Suprapubic skin (tissue), 4 donors: Measurements from ENCODE around the gene OR52B6. TPM values are rescaled to one million over a fixed set of nuclear protein-coding genes. Genes with fewer than 3 reads are reported as not detected.

Source experiments
- DNase-seq, 2 donors: peaks; one replicate each; pipeline ENCODE4 v3.0.0-alpha.2; 2019; ENCODE audit warnings: low spot score in 2 of 2
- H3K27ac ChIP-seq: fragments of 200-600 bp; sonication (generic); one replicate; pipeline ENCODE4 v1.5.1; 2019
- H3K27me3 ChIP-seq: fragments of 200-600 bp; sonication (generic); one replicate; pipeline ENCODE4 v1.5.1; 2019
- H3K36me3 ChIP-seq: fragments of 200-600 bp; sonication (generic); one replicate; pipeline ENCODE4 v1.5.1; 2019
- H3K4me1 ChIP-seq: fragments of 200-600 bp; sonication (generic); one replicate; pipeline ENCODE4 v1.5.1; 2019
- H3K4me3 ChIP-seq: fragments of 200-600 bp; sonication (generic); one replicate; pipeline ENCODE4 v1.5.1; 2019; ENCODE audit warnings: mild to moderate bottlenecking
- H3K9me3 ChIP-seq: fragments of 200-600 bp; sonication (generic); one replicate; pipeline ENCODE4 v1.5.1; 2019
- EP300 ChIP-seq: sonication (generic); formaldehyde crosslinking; IDR thresholded peaks from one replicate; pipeline ENCODE4 v1.6.1; 2017; ENCODE audit warnings: antibody characterized with exemption
- POLR2A ChIP-seq, 2 donors: fragments of 450-650 bp; IDR thresholded peaks; one replicate each; pipeline ENCODE4 v1.6.1; 2017; ENCODE audit warnings: antibody characterized with exemption in 2 of 2, mild to moderate bottlenecking in 2 of 2, moderate library complexity in 2 of 2
- POLR2AphosphoS5 ChIP-seq, 3 donors: sonication (generic); formaldehyde crosslinking; IDR thresholded peaks; one replicate each; pipeline ENCODE4 v1.6.1; 2017; ENCODE audit warnings: antibody characterized with exemption in 3 of 3
- WGBS: methylation state at CpG from one replicate; pipeline ENCODE4 v1.1.5; 2018; 5-methylcytosine and 5-hydroxymethylcytosine counted together
- total RNA-seq, 4 donors: library from RNA; depleted of rRNA; stranded (reverse); fragments of >200 nt; gene quantifications; one replicate each; pipeline ENCODE4 v1.1.0, GENCODE V29; 2016
- TF ChIP-seq, protein P1 (sequence below), 2 donors: fragments of 200-600 bp in 1 of 2; fragments of 450-650 bp in 1 of 2; sonication (generic) in 1 of 2; IDR thresholded peaks; one replicate each; pipeline ENCODE4 v1.5.1; 2016 to 2019; ENCODE audit warnings: antibody characterized with exemption in 2 of 2, mild to moderate bottlenecking in 1 of 2, moderate library complexity in 1 of 2

OR52B6 gene
- total RNA-seq, 4 donors from 2014 or later, result not detected

DNA sequence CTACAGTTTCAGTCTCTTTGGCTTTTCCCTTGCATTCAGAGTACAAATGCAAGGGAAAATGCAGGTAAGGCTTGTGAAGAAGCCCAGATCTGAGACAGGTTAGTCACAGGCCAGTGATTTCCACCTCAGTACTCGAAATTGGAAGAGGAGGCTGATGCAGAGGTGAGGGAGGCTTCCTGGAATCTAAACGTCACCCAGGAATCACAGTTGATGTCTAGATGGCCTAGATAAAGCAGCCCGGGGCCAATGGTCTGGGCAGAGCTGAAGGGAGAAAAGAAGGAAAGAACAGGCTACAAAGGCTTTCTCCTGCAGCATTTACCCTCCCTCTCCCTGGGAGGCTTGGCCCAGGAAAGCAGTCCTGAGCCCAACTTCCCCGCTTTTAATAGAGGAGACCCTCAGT lies 24.2 kb downstream of the OR52B6 start:
- no peak for DNase-seq
- Histone ChIP-seq H3K27me3 (no peaks in the 10 kb centered on the region), H3K36me3 (no peaks in the 10 kb centered on the region), H3K4me1 (no peaks in the 10 kb centered on the region), H3K4me3 (no peak overlapping the region), H3K27ac (no peak overlapping the region), H3K9me3 (no peaks in the 10 kb centered on the region)
- TF ChIP-seq POLR2AphosphoS5 (IDR thresholded peaks at IDR 0.05) (no peak), EP300 (no peak)
- TF ChIP-seq, protein P1, sequence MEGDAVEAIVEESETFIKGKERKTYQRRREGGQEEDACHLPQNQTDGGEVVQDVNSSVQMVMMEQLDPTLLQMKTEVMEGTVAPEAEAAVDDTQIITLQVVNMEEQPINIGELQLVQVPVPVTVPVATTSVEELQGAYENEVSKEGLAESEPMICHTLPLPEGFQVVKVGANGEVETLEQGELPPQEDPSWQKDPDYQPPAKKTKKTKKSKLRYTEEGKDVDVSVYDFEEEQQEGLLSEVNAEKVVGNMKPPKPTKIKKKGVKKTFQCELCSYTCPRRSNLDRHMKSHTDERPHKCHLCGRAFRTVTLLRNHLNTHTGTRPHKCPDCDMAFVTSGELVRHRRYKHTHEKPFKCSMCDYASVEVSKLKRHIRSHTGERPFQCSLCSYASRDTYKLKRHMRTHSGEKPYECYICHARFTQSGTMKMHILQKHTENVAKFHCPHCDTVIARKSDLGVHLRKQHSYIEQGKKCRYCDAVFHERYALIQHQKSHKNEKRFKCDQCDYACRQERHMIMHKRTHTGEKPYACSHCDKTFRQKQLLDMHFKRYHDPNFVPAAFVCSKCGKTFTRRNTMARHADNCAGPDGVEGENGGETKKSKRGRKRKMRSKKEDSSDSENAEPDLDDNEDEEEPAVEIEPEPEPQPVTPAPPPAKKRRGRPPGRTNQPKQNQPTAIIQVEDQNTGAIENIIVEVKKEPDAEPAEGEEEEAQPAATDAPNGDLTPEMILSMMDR (IDR thresholded peaks at IDR 0.05), result no peak
- 73% methylated on average over 4 of the region's 4 CpGs for WGBS

- H3K27me3 ChIP-seq, result no peaks in the 10 kb centered on the region
- DNase-seq, result no peak
- TF ChIP-seq POLR2A (IDR thresholded peaks at IDR 0.05) (no peak), POLR2AphosphoS5 (IDR thresholded peaks at IDR 0.05) (no peak), EP300 (no peak)
- 64% methylated on average over 5 of the region's 5 CpGs for WGBS
- H3K4me1 ChIP-seq, result no peaks in the 10 kb centered on the region
- H3K27ac ChIP-seq, result no peak overlapping the region
- no peak overlapping the region for H3K4me3 ChIP-seq
- H3K36me3 ChIP-seq, result no peaks in the 10 kb centered on the region
- H3K9me3 ChIP-seq, result no peaks in the 10 kb centered on the region
These were observed 25.2 kb downstream of the OR52B6 start for GRCh38 chr11:5605849-5606248.

DNA sequence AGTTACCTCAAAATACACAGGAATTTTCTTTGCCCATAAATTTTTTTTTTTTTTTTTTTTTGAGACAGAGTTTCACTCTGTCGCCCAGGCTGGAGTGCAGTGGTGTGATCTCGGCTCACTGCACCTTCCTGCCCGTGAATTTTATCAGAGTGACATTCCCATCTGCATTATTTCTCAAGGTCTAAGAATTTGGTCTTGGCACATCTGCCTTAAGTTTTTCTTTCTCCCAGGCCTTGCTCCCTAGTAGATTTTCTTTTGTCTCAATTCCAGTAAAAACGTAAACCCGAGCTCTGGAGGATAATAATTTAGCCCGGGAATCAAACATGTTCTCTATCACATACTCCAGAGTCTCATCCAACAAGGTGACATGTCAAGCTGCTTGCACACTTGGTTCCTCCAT lies 28.1 kb downstream of the OR52B6 start:
- DNase-seq, result no peak
- no peaks in the 10 kb centered on the region for H3K36me3 ChIP-seq
- WGBS, result 87% methylated on average over 6 of the region's 6 CpGs
- H3K27ac ChIP-seq, result no peak overlapping the region
- H3K4me1 ChIP-seq, result no peaks in the 10 kb centered on the region
- TF ChIP-seq POLR2AphosphoS5 (IDR thresholded peaks at IDR 0.05) (no peak), EP300 (no peak), POLR2A (IDR thresholded peaks at IDR 0.05) (no peak)
- TF ChIP-seq, protein P1 (IDR thresholded peaks at IDR 0.05), result no peak
- H3K9me3 ChIP-seq, result no peaks in the 10 kb centered on the region
- H3K4me3 ChIP-seq, result no peak overlapping the region
- no peaks in the 10 kb centered on the region for H3K27me3 ChIP-seq

DNA sequence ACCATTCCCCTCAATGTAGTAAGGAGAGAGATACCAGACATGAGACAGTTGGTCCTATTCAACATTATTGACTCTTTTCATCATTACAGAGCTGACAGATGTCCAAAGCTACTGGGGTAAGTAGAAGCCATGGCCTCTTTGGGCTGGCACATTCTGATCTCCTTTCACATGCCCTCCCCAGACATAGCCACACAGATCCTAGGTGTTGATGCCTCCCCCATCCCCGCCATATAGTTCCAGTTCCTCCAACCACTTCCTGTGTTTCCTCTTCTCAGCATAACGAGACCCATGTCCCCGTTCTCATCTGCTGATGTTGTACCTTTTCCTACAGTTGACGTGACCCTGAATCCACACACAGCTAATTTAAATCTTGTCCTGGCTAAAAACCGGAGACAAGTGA lies 29.8 kb downstream of the OR52B6 start:
- no peak overlapping the region for H3K27ac ChIP-seq
- H3K9me3 ChIP-seq, result no peaks in the 10 kb centered on the region
- no peaks in the 10 kb centered on the region for H3K36me3 ChIP-seq
- no peaks in the 10 kb centered on the region for H3K27me3 ChIP-seq
- TF ChIP-seq EP300 (no peak), POLR2A (IDR thresholded peaks at IDR 0.05) (no peak)
- TF ChIP-seq, protein P1 (IDR thresholded peaks at IDR 0.05), result no peak
- H3K4me1 ChIP-seq, result no peaks in the 10 kb centered on the region
- H3K4me3 ChIP-seq, result no peak overlapping the region
- DNase-seq, result no peak
- 82% methylated on average over 5 of the region's 5 CpGs for WGBS

DNA sequence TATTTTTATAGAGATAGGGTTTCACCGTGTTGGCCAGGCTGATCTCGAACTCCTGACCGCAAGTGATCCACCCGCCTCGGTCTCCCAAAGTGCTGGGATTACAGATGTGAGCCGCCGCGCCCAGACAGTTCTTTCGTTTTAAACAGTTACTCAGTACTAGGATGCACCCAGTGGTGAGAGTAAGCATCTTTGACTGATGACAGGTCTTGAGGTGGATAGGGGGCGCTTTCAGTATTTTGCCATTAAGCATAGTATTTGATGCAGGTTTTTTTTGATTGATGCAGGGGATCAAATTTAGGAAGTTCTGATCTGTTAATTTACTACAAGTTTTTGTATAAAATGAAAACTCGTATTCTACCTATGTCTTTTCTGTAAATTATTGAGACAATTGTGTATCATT lies 30.9 kb downstream of the OR52B6 start:
- Histone ChIP-seq H3K27ac (no peak overlapping the region), H3K4me3 (no peak overlapping the region), H3K9me3 (no peaks in the 10 kb centered on the region), H3K27me3 (no peaks in the 10 kb centered on the region), H3K36me3 (no peaks in the 10 kb centered on the region), H3K4me1 (no peaks in the 10 kb centered on the region)
- WGBS, result 97% methylated on average over 11 of the region's 11 CpGs
- no peak for DNase-seq
- TF ChIP-seq, protein P1 (IDR thresholded peaks at IDR 0.05), result no peak
- TF ChIP-seq POLR2A (IDR thresholded peaks at IDR 0.05) (no peak), EP300 (no peak), POLR2AphosphoS5 (IDR thresholded peaks at IDR 0.05) (no peak)

DNA sequence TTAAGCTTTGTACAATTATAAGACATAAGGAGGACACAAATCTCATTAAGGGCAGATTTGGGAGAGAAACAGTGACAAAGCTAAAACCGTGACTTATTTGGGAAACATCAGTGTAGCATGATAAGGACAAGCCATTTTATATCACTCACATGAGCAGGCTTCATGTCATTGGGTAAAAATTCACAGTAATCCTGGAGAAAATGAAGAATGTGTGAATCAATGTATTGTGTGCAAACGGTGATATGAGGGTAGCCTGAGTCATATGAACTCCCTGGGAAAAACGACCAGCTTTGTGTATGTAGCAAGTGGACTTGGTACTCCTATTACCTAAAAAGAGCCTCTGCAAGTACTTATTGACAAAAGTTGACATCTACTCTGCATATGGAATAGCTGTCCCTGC lies 38.1 kb downstream of the OR52B6 start:
- 84% methylated on average over 3 of the region's 3 CpGs for WGBS
- Histone ChIP-seq H3K9me3 (no peaks in the 10 kb centered on the region), H3K36me3 (no peaks in the 10 kb centered on the region), H3K4me1 (peaks cover 21% of the 10 kb centered on the region), H3K4me3 (no peak overlapping the region), H3K27me3 (no peaks in the 10 kb centered on the region), H3K27ac (no peak overlapping the region)
- TF ChIP-seq, protein P1 (IDR thresholded peaks at IDR 0.05), result no peak
- TF ChIP-seq POLR2AphosphoS5 (IDR thresholded peaks at IDR 0.05) (no peak), EP300 (no peak), POLR2A (IDR thresholded peaks at IDR 0.05) (no peak)
- no peak for DNase-seq
